GM18907 (cell line): Measurements from ENCODE around the gene SMG1.
A peak's percentile ranks its signal among the peaks of the same experiment; 100 is the strongest.
"Not testable (repeated sequence)": the region's sequence is repeated elsewhere in the genome, so short reads cannot be mapped to it uniquely, and the experiment has no call there.

Experiments used
- ATAC-seq: cut with Tn5 transposase; IDR thresholded peaks from one replicate; pipeline ENCODE4 v1.9.1; 2021; ENCODE audit warnings: mild to moderate bottlenecking, moderate library complexity; ENCODE audit not compliant: unreplicated experiment

SMG1 gene

DNA sequence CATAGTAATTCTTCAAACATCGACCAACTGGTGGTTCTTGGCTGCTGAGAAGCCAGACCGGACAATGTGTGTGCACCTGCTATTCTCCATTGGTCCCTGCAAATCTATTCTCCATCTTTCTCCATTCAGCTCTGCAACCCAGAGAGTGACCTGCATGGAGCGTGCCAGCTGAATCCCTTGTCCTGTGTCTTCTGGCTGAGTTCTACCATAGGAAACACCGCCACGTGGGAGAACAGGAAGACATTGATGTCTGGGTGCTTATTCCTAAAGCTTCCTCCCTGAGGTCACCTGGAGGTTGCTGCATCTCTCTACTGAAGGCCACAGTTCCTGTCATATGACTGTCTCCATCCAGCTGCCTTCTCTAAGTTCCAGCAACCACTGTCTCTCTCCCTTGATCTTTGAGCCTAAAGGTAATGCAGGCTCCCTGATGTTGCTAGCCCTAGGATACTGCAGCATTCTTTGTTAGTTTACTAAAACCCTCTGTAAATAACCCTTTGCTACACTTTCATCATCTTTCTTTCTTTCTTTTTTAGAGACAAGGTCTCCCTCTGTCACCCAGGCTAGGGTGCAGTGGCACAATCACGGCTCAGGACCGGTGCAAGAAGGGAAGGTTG, 10.6 kb upstream of the SMG1 start:
- ATAC-seq = no peak

DNA sequence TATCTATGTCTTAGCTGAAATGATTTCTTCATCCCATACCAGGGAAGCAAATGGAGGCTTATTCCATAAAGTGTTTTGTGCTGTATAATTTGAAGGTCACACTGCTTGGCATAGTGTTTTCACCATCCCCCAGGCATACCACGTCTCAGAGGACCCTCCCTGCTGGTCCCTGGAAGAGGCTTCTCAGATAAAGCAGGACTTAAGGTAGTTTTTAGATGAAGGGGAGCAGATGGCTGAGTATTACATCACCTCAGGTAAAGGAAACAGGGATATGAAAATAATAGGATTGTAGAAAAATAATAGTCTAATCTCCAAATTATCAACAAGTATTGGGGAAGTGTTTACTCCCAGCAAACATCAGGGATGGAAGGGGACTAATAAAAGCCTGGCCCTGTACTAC, 7.3 kb upstream of the SMG1 start:
- ATAC-seq = no peak

- no peak for ATAC-seq
Measured at GRCh38 chr16:18932243-18932987, 6.2 kb upstream of the SMG1 start.

DNA sequence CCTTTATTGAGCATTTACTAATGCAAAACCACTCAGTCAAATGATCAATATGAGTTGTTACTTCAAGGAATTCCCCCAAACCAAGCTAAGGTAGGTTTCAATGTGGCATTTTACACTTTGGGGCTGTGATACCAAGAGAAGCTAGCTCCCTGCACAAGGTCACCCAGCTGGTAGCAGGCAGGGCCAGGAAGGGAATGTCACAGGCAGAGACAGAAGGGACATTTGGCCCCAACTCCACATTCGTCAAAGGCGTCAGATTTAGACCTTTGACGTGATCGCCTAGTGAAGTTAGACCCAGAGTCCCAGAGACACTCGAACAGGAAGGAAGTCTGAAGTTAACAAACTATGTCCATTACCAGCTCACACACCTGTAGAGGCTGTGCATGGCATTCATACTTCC, 5.5 kb upstream of the SMG1 start:
- ATAC-seq = peak; percentile 40

DNA sequence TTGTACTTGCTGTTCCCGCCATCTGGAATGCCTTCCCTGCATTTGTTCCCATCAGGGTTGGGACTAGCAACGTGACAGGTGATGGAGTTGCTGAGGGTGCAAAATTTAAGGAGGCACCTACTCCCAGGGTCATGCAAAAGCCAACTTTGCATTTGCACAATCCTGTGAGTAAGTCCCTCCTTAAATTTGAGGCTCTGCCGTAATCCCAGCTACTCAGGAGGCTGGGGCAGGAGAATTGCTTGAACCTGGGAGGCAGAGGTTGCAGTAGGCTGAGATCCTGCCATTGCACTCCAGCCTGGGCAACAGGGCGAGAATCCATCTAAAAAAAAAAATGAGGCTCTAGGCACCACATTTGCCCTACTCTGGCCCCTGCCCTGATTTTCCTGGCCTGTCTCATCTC, 3.9 kb upstream of the SMG1 start:
- ATAC-seq = not testable (repeated sequence)

DNA sequence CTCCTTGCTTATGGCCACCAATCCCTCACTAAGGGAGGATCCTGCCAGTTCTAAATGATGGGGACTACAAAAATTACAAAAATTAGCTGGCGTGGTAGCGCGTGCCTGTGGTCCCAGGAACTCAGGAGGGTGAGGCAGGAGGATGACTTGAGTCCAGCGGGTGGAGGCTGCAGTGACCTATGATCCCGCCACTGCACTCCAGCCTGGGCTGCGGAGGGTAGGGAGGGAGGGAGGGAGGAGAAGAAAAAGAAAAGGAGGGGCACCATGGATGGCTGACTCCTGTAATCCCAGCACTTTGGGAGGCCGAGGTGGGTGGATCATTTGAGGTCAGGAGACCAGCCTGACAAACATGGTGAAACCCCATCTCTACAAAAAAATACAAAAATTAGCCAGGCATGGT, 1.9 kb upstream of the SMG1 start:
- ATAC-seq = not testable (repeated sequence)

- ATAC-seq = peak; percentile 45
Measured at GRCh38 chr16:18925215-18925985, 808 bp downstream of the SMG1 start.

DNA sequence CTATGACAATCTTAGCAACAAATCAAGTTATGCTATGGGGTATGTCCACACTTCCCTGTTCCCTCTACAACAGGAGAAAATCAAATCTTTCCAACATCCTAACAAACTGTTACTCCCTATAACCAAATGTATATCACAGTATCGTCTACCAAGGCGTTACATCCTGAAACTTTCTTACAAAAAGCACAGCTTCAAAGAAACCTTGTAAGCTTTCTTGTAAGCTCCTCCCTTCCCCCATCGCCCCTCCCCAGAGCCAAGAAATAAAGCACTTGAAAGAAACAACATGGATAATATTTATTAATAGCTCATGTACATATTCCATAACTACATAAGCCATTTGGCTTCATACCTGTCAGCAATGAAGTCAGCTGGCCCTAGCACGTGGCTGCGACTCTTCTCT, 2.3 kb downstream of the SMG1 start:
- ATAC-seq = not testable (repeated sequence)

- ATAC-seq = not testable (repeated sequence)
Measured at GRCh38 chr16:18923124-18923523, 3.1 kb downstream of the SMG1 start.

DNA sequence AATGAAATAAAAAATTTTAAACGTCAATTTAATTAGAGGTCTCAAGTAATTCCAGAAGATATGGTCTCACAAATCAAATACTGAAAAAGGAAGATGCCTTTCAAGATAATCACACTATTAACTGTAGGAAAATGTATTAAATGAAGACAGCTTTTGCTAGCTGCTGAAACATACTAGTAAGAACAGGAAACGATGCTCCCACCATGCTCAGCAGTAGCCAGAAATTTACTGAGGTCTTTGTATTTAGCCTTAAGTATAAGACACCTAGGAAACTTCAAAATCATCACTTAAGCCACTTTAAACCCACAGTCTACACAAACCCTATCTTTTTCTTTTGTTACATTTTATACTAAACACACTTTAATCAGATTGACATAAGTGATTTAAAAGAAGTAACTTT, 16.6 kb downstream of the SMG1 start:
- not testable (repeated sequence) for ATAC-seq

- ATAC-seq = not testable (repeated sequence)
Measured at GRCh38 chr16:18908716-18909115, 17.5 kb downstream of the SMG1 start.

DNA sequence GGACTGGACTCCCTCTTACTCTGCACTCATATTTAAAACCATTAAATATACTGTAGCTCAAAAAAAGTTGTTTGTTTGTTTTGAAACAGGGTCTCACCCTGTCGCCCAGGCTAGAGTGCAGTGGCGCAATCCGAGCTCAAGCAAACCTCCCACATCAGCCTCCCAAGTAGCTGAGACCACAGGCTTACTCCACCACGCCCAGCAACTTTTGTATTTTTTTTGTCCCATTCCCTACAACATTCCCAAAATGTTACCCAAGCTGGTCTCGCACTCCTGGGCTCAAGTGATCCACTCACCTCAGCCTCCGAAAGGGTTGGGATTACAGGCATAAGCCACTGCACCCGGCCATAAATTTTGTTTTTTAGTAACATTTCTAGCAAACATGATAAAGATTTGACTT, 23.4 kb downstream of the SMG1 start:
- ATAC-seq = not testable (repeated sequence)

DNA sequence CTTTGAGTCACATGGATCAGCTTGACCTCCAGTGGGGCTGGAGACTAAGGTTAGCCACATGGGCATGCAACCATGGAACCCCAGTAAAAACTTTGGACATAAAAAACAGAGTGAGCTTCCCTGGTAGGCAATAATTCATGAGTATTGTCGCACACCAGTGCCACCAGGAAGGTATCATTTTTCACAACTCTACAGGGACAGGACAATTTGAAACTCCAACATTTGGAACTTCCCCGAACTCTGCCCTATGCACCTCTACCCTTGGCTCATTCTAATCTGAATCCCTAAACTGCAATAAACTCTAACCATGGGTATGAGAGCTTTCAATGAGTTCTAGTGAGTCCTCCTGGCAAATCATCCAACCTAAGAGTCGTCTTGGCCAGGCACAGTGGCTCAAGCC, 24.2 kb downstream of the SMG1 start:
- ATAC-seq = not testable (repeated sequence)

GRCh38 chr16:18901194-18901593, 25.0 kb downstream of the SMG1 start:
- not testable (repeated sequence) for ATAC-seq

DNA sequence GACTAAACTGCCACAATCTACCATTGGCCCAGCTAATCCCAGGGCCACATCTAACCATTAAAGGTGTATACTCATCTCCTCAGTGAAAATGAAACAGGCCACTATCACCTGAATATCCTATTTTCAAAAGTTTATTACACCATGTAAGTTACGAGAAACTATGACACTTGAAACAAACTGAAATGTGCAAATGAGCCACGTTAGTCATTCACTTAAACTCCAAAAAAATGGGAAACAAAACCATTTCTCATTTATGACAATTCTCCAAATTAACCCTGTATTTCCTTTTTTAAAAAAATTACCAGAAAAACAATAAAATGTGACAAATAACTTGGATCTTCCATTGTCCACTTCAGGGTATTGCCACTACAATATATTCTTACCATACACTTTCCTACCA, 41.8 kb downstream of the SMG1 start:
- ATAC-seq = not testable (repeated sequence)

DNA sequence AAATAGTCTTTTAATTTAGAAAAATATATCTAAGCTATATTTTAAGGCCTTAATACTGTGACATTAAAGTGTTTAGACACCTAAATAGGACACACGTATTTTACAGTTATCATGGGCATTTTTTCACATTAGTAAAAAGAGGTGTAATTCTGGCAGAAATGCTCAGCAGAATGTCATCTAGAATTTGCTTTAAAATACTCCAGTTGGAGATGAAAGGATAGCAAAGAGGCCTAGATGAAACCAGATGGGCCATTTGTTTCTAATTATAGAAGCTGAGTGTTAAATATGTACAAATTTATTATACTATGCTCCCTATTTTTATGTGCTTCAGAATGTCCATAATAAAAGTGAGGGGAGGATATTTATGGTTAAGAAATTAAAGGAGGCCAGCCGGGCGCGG, 48.5 kb downstream of the SMG1 start:
- not testable (repeated sequence) for ATAC-seq

GRCh38 chr16:18877259-18877658, 48.9 kb downstream of the SMG1 start:
- ATAC-seq = not testable (repeated sequence)

GRCh38 chr16:18876301-18876700, 49.9 kb downstream of the SMG1 start:
- not testable (repeated sequence) for ATAC-seq

DNA sequence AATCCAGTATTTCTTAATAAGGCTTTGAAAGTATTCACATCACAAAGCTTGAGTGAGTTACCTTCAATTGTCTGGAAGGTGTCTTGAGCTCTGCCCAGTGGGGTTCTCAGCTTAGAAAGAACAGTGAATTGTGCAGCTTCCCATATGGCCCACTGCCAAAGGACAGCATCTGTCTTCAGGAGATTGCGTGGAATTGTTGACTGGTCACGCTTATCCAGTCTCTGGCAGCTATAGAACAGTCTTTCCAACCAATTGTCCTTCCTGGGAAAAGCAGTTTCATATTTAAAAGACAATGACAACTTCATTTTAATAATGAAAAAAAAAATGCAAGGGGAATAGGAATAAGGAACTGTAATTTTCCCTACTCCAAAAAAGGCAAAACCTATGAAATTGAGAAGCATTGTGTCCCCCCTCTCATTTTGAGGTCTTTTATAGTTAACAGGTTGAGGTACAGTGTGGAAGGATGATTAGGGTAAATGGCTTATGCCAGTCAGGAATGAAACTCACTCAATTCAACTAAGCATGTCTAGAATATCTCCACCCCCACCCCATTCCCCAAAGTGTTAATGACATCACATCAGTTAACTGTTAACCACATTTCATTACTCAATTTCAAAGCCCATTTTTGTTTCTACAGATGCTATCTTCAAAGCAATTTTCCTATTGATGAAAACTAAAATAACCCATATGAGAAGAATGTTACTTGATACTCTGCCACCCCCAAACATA, 57.0 kb downstream of the SMG1 start:
- not testable (repeated sequence) for ATAC-seq

- not testable (repeated sequence) for ATAC-seq
Measured at GRCh38 chr16:18866277-18866823, 59.9 kb downstream of the SMG1 start.

DNA sequence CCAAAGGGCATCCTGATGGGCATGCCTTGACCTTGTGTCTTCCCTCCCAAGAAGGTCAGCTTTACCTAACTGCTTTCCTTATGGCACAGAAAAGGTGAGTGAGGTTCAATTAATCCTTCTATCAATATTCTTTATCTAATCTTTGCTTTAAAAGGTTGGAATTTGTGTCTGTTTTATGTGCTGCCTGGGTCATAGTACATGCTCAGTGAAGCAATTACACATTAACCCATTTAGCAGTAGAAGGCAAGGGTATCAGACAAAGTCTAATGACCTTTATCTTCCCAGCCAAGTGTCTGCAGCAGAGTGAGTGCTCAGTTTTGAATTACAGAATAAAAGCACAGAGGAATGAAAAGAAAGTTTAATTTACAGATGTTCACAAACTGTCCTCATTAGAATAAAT, 63.3 kb downstream of the SMG1 start:
- not testable (repeated sequence) for ATAC-seq
